ENCODE measurements around the gene MKLN1.

MKLN1 gene

DNA sequence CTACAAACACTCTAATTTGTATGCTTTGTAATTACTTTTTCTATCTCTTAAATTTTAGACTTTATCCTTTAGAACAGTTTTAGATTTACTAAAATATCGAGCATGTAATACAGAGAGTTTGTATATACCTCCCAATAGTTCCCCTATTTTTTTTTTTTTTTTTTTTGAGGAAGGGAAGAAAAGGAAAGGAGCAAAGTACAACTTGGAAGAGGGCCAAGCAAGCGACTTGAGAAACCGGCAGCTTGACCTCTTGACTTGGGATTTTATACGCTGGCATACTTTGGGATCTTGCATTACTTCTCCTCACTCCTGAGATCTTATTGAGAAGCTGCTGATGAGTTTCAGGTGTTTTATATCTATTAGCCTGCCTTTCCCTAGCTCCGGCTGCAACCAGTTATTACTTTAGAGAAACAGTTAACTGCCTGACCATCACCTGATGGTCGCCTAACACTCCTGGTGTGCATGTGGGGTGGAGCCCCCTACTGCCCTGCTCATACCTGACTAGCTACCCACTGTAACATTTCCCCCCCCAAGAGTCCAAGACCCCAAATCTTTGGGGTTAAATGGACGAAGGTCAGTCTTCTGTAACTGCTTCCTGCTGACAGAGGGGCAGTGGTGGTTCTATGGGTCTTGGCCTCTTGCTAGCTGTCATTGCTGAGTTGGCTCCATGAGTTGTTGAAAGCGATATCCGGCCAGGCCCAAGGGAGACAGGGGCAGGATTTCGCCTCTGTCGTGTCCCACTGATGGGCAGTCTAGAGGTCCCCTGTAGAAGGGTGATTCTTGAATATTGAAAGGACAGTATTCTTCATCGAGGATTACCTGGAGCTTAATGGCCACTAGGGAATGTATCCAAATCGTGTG lies 28.5 kb downstream of the MKLN1 start:
- no peak for DNase-seq

DNA sequence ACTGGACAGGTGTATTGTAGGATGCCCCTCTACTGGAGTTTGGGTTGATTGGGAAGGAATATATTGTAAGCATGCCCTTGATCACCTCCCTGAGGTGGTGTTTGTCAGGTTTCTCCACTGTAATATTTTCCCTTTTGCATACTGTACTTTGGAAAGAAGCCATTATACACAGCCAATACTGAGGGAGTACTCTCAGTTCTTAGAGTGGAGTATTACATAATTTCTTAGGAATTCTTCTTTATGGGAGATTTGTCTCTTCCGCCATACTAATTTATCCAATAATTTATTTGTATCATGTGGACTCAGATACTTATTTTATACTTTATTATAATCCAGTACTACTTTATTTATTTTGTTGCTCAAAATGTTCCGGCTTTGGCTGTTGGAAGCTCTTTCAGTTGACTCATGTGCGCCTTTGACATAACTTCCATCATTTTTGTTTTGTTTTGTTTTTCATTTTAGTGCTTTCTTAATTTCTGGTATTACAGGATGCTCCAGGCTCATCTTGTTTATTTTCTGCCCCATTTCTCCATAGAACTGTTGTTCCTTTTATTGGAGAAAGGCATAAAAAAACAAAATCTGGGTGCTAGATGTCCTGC lies 29.7 kb downstream of the MKLN1 start:
- DNase-seq, result no peak

DNA sequence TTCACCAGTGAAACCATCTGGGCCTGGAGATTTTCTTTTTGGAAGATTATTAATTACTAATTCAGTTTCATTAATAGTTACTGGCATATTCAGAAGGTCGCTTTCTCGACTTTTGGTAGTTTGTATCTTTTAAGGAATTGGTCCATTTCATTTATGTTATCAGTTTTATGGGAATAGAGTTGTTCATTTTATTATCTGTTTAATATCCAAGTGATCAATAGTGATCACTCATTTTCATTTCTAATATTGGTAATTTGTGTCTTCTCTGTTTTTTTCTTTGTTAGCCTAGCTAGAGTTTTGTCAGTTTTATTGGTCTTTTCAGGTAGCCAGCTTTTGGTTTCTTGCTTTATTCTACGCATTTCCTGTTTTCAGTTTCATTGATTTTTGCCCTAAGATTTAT lies 31.0 kb downstream of the MKLN1 start:
- no peak for DNase-seq

DNA sequence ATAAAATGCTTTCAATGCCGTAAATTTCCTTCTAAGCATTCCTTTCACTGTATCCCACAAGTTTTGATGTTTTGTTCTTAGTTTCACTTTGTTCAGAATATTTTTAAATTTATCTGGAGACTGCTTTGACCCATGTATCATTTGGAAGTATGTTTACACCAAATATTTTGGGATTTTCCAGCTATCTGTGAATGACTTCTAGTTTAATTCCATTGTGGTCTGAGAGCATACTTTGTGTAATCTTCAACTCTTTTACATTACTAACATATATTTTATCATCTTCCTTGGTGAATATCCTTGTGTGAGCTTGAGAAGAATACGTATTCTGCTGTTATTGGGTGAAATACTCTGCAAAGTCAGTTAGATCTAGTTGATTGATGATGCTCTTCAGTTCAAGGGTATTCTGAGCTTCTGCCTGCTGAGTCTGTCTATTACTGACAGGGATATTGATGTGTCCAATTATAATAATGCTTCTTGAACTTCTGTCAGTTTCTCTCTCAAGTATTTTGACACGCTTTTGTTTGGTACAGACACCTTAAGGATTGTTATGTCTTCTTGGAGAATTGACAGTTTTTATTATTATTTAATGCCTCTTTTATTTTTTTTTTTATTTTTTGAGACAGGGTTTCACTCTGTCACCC lies 31.6 kb downstream of the MKLN1 start:
- DNase-seq, result no peak

DNA sequence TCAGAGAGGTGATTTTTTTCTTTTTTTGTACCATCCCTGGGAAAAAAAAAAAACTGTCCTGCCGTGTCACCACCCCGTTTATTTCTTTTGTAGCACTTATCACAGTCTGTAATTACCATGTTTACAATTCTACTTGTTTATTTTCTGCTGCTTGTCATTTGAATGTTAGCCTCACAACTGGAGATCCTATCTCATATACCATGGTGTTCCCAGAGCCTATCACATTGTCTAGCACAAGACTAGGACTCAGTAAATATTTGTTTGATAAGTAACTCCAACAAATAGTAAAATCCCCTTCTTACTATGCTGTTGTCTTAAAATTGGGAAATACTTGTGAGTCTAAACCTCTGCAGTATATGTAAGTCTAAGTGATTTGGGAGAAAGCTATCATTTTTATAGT lies 36.0 kb downstream of the MKLN1 start:
- DNase-seq, result no peak

DNA sequence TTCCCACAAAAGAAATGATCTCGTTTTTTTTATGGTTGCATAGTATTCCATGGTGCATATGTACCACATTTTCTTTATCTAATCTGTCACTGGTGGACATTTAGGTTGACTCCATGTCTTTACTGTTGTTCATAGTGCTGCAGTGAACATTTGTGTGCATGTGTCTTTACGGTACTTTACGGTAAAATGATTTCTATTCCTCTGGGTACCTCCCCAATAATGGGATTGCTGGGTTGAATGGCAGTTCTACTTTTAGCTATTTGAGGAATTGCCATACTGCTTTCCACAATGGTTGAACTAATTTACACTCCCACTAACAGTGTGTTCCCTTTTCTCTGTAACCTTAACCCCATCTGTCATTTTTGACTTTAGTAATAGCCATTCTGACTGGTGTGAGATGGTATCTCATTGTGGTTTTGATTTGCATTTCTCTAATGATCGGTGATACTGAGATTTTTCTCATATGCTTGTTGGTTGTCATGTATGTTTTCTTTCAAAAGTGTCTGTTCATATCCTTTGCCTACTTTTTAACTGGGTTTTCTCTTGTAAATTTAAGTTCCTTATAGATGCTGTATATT lies 37.2 kb downstream of the MKLN1 start:
- DNase-seq, result no peak

DNA sequence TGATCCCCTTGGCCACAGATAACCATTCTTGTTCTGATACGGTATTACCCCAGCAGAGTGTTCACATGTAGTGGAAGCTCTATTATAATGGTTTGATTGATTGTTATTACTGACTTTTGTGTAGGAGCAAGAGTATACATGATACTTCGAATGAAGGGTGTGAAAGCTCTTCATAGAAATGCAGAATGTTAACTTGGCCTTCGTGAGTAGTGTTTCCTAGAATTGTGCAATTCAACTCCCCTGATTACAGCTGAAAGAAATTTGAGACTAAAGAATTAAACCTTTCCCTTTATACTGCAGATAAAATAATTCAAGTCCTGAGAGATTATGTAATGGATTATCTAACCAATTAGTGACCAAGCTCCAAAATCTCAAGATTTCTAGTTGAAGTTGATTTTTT lies 38.2 kb downstream of the MKLN1 start:
- no peak for DNase-seq

DNA sequence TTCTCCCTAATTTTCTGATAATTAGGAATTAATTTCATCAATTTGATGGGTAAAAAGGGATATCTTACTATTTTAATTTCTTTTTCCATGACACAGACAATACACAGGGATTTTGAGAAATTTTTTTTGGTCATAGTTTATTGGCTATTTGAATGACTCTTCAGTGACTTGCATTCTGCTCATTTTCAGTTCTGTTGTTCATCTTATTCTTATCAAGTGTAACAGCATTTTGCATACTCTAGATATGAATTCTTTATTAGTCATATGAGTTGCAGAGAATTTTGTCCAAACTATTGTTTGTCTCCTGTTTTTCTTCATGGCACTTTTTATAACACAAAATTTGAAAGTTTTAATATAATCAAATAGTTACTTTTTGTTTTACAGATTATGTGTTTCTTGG lies 41.7 kb downstream of the MKLN1 start:
- no peak for DNase-seq

DNA sequence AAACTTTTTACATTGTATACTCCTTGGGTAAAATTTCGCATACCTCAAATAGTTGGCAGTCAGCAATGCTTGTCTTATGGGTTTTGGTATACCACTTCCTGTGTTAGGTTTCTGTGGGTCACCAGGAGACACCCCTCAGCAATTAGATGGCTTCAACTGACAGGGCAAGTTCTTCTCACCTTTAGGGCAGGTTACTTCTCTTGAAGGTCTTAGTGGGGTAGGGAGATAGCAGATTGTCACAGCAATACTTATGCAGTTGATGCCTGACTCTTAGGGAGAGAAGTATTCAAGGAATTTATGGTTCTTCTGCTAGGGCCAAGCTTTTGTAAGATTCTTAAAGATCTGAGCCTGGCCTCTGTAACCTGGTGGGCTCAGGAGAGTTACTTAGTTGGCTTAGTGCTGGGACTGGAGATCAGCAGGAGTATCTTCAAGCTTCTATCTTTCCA lies 42.9 kb downstream of the MKLN1 start:
- no peak for DNase-seq

DNA sequence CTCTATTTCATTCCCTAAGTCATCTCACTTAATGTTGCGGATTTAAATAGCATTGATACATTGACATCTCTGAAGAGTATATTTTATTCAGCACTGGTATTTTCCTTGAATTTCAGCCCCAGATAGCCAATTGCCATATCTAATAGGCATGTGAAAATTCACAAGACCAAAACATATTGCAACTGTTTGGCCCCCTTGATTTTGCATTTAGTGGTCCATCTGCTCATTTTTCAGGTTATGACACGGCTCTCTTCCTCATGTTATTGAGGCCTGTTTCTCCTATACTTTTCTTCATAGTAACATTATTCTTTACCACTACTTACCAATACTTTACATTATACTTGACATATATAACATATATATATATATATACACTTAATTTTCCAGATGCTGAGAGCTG lies 43.7 kb downstream of the MKLN1 start:
- DNase-seq, result no peak

DNA sequence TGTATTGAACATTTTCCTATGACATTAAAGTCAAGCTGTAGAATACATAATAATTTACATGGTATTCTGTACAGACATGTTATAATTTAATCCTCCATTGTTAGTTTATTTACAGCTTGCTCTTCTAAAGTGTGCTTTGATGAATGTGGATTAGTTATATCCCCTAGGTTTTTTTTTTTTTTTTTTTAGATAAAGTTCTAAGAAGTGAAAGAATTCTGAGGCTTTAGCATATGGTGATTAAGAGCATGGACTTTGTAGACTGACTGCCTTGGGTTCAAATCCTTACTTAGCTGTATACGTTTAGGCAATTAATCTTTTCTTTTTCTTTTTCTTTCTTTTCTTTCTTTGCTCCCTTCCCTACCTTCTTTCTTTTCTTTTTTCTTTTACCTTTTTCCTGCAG lies 44.9 kb downstream of the MKLN1 start:
- no peak for DNase-seq

DNA sequence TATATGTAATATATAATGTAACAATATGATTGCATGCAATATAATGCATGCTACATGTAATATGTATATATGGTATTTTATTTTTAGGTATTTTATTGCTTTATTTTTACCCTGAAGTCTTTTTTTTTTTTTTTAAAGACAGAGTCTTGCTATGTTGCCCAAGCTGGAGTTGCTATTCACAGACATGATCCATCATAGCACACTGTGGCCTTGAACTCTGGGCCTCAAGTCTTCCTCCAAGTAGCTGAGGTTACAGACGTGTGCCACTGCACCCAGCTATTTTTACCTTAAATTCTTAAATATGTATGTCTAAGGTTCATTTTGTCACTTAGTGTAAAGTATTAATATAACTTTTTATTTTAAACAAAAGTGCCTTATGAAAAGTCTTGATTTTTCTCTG lies 47.1 kb downstream of the MKLN1 start:
- no peak for DNase-seq

DNA sequence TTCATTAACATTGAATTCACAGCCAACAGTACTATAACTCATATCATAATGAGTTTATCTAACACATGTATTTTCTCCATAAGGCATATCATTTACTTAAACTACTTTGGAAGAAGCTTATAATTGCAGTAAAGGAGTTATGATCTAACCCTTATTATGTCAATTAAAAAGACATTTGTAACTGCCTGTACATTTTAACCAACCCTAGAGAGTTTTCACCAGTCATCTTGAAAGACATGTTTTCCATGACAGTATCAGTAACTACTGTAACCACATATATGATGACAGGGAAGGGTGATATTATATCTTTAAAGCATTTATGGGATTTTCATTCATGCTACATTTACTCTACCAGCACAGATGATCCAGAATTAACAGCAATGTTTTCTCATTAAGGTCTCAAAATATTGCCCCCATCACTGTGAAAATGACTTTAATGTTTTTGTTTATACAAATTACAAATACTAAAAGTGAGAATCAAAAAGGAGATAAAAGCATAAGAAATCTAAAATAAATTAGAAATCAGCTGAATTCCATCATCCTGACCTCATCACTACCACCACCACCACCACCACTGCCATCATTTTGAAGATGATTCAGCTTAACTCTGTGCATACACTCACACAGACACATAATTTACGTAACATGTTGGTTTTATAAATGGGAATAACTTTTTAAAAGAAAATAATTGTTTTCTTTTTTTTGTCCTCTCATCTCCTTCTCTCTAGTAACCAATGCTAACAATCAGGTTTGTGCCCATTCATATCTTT lies 53.6 kb downstream of the MKLN1 start:
- no peak for DNase-seq

DNA sequence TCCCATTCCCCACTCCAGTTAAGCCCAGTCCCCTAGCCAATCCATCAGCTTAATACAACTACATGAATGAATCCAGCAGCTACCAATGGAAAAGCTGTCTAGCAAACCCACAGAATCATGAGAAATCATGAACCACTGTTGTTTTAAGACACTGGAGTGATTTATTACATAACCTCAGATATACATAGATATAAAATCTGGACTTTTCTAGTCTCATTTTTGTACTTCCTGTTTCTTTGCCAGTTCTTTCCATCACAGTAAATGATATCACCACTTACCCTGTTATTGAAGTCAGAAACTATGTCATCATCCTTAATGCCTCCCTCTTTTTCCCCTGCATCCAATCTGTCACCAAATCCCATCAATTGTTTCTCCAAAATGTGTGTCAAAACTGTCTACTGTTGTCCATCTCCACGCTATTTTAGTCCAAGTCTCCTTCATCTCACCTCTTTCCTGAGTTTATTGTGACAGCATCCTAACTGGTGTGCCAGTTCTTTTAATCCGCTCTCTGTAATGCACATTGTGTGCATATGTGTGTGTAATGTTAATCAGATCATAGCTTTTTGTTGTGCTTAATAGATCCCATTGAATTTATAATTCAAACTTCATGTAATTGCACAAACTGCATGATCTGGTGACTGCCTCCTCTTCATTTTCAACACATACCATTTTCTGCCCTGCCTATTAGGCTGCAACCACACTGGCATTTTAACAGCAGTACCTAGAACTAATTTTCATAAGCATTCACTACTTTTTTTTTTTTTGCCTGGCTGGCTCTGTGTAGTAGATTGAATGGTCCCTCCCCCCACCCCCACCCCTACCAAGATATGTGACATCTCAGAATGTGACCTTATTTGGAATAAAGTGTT lies 56.0 kb downstream of the MKLN1 start:
- DNase-seq, result no peak

DNA sequence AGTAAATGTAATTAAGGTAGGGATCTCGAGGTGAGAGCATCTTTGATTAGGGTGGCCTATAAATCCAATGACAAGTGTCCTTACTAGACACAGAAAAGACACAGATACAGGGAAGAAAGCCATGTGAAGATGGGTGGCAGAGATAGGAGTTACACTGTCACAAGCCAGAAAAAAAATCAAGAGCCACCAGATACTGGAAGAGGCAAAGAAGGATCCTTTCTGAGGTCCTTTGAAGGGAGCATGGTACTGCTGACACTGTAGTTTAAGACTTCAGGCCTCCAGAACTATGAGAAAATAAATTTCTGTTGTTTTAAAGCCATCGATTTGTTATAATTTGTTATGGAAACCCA lies 56.6 kb downstream of the MKLN1 start:
- DNase-seq, result no peak

DNA sequence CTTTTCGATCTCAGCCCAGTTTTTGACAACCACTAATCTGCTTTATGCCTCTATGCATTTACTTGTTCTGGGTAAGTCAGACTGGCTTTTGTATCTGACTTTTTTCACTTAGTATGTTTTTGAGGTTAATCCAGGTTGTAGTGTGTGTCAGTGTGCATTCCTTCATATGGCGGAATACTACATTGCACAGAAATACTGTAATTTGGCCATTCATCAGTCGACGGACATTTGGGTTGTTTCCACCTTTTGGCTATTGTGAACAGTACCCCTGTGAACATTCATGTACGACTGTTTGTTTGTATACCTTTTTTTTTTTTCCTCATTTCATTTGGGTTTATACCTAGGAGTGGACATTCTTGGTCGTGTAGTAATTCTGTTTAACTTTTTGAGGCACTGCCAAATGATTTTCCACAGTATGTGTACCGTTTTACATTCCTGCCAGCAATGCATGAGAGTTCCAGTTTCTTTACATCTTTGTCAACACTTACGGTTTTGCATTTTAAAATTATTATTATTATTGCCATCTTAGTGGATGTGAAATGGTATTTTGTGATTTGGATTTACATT lies 57.4 kb downstream of the MKLN1 start:
- DNase-seq, result no peak

DNA sequence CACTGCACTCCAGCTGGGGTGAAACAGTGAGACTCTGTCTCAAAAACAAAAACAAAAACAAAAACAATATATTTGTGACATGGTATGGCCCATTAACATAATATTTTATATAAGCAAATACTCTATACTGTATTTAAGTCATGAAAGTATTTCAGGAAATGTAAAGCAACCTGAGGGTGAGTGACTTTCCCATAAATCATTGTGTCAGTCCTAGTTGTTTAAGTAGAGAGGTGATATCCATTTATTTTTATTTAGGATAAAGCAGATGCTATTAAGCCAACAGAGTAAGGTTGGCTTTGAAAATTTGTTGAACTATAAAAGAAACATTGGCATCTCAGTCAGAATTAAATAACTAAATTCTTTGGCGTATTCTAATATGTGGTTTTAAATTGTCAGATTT lies 60.5 kb downstream of the MKLN1 start:
- DNase-seq, result no peak

DNA sequence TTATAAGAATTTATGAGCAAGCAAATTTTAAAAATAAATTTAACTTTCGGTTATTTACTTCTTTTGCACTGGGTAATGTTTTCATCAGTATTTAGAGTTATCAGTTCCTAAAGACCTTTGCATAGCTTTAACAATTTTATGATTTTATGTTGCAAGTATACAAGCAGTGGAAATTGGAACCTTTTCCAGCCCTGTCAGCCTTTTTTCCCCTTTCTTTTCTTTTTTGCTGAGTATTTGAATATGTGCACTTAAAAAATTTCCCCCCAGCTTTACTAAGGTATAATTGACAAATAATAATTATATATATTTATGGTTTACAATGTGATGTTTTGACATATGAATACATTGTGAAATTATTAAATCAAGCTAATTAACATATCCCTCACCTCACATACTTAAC lies 62.6 kb downstream of the MKLN1 start:
- DNase-seq, result no peak

DNA sequence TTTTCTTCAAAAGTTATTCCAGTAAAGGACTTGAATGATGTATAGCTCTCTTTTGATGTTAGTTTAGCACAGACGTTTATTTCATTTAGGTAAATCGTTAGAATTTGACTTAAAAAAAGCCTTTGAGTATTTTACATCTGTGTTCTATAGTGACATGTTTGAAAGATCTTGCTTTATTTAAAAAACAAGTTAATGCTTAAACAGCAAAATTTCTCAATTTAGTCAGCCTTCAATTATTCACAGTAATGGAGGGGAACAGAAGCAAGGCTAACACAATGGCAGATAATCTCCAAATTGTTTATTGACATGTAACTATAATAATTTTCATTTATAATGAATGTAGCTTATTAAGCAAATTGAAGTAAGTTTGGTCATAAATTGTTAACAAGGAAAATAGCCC lies 63.5 kb downstream of the MKLN1 start:
- DNase-seq, result no peak

DNA sequence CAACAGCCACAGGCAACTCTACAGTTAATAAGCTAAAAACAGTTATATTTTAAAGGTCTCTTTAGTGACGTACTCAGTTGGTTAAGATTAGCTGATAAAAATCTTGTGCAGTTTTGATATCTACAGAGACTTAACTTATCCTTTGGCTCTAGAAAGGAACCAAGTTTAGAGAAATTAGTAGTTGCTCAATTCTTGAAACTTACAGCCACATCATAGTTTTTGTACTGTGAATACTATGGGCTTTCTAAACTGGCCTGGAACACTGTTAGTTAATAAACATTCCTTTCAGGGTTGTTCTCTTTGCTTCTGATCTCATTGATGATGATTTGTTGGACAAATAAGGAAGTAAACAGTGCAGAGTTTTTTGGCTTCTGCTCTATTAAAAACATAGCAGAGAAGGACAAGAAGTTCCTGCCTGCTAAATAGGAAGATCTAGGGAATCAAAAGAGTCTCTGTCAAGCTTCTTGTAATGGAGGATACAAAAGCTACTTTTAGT lies 73.1 kb downstream of the MKLN1 start:
- no peak for DNase-seq

DNA sequence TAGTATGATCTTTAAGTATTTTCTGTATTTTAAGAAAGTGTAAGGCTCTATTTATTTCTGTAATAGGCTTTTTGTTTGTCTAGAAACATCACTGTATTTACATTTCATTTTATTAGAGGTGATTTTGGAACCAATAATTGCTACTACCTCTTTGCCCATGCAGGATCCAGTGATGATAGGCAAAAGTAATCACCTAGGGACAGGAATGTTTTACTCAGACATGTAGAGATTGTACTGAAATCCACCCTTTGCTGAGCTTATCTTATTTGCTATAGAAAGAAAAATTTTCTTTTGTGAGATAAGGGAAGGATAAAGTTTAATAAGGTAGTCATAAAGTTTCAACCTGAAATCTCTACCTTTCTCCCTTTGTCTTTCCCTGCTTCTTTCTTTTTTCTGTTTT lies 73.5 kb downstream of the MKLN1 start:
- no peak for DNase-seq

DNA sequence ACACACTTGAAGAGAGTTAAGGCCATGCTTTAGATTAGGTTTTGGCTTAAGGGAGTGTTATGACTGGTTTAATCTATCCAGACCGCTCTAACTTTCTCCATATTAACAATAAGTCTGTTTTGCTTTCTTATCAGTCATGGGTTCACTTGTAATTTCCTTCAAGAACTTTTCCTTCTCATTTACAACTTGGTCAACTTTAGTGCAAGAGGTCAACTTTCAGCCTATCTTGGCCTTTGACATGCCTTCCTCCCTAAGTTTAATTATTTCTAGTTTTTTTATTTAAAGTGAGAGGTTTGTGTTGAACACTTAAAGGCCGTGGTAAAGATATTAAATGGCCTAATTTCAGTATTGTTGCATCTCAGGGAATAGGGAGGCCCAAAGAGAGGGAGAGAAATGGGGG lies 75.6 kb downstream of the MKLN1 start:
- DNase-seq, result no peak

All from stimulated activated CD4-positive, alpha-beta T cell treated with anti-CD3 and anti-CD28 coated beads, Interleukin-4, amount 100 ng/mL, for 1 hour (primary cell).